Measurements from ENCODE around the gene SYT1. TPM values are rescaled to one million over a fixed set of nuclear protein-coding genes. Genes with fewer than 3 reads are reported as not detected.

SYT1 gene
- total and polyA plus RNA-seq, 2 donors: 0.82 to 1.5 TPM

GRCh38 chr12:78885466-78885865, 20.9 kb downstream of the SYT1 start:
- Histone ChIP-seq H3K9me3 (ENCODE audit: control insufficient read depth in 2 of 2, insufficient read depth in 1 of 2, low read length in 1 of 2) (no peaks in the 10 kb centered on the region), H3K4me3 (ENCODE audit: low read length in 2 of 2) (no peak overlapping the region), H3K36me3 (ENCODE audit: control insufficient read depth in 2 of 2, insufficient read depth in 2 of 2, low read length in 1 of 2) (no peaks in the 10 kb centered on the region), H3K27ac (ENCODE audit: low read depth in 1 of 2, low read length in 1 of 2) (no peak overlapping the region), H3K27me3 (ENCODE audit: control insufficient read depth in 2 of 2, insufficient read depth in 1 of 2, low read length in 1 of 2) (no peaks in the 10 kb centered on the region), H3K4me1 (ENCODE audit: control insufficient read depth in 2 of 2, insufficient read depth in 2 of 2, low read length in 2 of 2) (no peaks in the 10 kb centered on the region)
- no peak for DNase-seq (ENCODE audit: low read depth in 6 of 9, low spot score in 9 of 9)
- 68% methylated on average over 2 of the region's 2 CpGs for WGBS

DNA sequence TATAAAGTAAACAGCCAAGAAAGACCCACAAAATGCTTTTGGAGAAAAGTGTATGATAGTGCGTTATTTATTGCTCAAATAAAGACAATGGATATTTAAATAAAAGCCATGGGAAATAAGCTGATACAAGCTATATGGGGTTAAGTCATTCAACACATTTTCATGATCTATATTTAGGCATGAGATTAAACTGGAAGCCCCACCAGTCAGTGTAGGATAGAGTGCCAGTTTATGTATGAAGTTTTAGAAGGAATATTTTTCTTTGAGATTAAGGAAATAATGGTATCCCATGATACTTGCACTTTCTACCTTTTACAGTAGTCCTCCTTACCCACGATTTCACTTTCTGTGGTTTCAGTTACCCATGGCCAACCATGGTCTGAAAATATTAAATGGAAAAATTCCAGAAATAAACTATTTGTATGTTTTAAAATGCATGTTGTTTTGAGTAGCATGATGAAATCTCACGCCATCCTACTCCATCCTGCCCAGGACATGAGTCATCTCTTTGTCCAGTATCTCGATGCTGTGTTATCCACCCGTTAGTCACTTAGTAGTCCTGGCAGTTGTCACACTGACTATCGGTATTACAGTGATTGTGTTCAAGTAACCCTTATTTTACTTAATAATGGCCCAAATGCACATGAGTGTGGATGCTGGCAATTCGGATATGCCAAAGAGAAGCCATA, 22.3 kb downstream of the SYT1 start:
- no peak overlapping the region for H3K27ac ChIP-seq (ENCODE audit: low read depth in 1 of 2, low read length in 1 of 2)
- no peak for DNase-seq (ENCODE audit: low read depth in 6 of 9, low spot score in 9 of 9)
- H3K9me3 ChIP-seq (ENCODE audit: control insufficient read depth in 2 of 2, insufficient read depth in 1 of 2, low read length in 1 of 2): no peaks in the 10 kb centered on the region
- no peaks in the 10 kb centered on the region for H3K4me1 ChIP-seq (ENCODE audit: control insufficient read depth in 2 of 2, insufficient read depth in 2 of 2, low read length in 2 of 2)
- no peak overlapping the region for H3K4me3 ChIP-seq (ENCODE audit: low read length in 2 of 2)
- H3K27me3 ChIP-seq (ENCODE audit: control insufficient read depth in 2 of 2, insufficient read depth in 1 of 2, low read length in 1 of 2): no peaks in the 10 kb centered on the region
- WGBS: 89% methylated on average over 7 of the region's 7 CpGs
- H3K36me3 ChIP-seq (ENCODE audit: control insufficient read depth in 2 of 2, insufficient read depth in 2 of 2, low read length in 1 of 2): no peaks in the 10 kb centered on the region

DNA sequence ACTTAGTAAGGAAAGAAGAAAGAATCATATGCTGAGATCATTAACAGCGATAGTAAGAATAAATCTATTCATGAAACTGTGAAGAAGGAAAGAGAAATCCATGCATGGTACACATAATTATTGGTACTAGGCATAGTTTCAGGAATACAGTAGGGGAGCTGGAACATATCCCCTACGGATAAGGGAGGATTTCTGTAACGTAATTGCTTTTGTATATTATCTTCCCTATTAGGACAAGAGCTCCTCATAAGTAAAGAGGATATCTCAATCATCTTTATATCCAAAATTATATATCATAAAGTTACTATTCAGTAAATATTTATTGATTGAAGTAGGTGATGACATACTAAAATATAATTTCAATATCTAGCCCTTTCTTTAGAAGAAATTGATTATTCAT, 22.9 kb downstream of the SYT1 start:
- Histone ChIP-seq H3K4me1 (ENCODE audit: control insufficient read depth in 2 of 2, insufficient read depth in 2 of 2, low read length in 2 of 2) (no peaks in the 10 kb centered on the region), H3K36me3 (ENCODE audit: control insufficient read depth in 2 of 2, insufficient read depth in 2 of 2, low read length in 1 of 2) (no peaks in the 10 kb centered on the region), H3K4me3 (ENCODE audit: low read length in 2 of 2) (no peak overlapping the region), H3K9me3 (ENCODE audit: control insufficient read depth in 2 of 2, insufficient read depth in 1 of 2, low read length in 1 of 2) (no peaks in the 10 kb centered on the region), H3K27ac (ENCODE audit: low read depth in 1 of 2, low read length in 1 of 2) (no peak overlapping the region), H3K27me3 (ENCODE audit: control insufficient read depth in 2 of 2, insufficient read depth in 1 of 2, low read length in 1 of 2) (no peaks in the 10 kb centered on the region)
- 96% methylated on average over 3 of the region's 3 CpGs for WGBS
- DNase-seq (ENCODE audit: low read depth in 6 of 9, low spot score in 9 of 9): no peak

GRCh38 chr12:78888568-78888967, 24.0 kb downstream of the SYT1 start:
- no peaks in the 10 kb centered on the region for H3K9me3 ChIP-seq (ENCODE audit: control insufficient read depth in 2 of 2, insufficient read depth in 1 of 2, low read length in 1 of 2)
- no peaks in the 10 kb centered on the region for H3K36me3 ChIP-seq (ENCODE audit: control insufficient read depth in 2 of 2, insufficient read depth in 2 of 2, low read length in 1 of 2)
- H3K4me3 ChIP-seq (ENCODE audit: low read length in 2 of 2): no peak overlapping the region
- H3K27ac ChIP-seq (ENCODE audit: low read depth in 1 of 2, low read length in 1 of 2): no peak overlapping the region
- 33% methylated on average over 3 of the region's 3 CpGs for WGBS
- DNase-seq (ENCODE audit: low read depth in 6 of 9, low spot score in 9 of 9): peak in 1 of 9 donors; percentile 2
- no peaks in the 10 kb centered on the region for H3K4me1 ChIP-seq (ENCODE audit: control insufficient read depth in 2 of 2, insufficient read depth in 2 of 2, low read length in 2 of 2)
- H3K27me3 ChIP-seq (ENCODE audit: control insufficient read depth in 2 of 2, insufficient read depth in 1 of 2, low read length in 1 of 2): no peaks in the 10 kb centered on the region

- no peaks in the 10 kb centered on the region for H3K36me3 ChIP-seq (ENCODE audit: control insufficient read depth in 2 of 2, insufficient read depth in 2 of 2, low read length in 1 of 2)
- H3K27ac ChIP-seq (ENCODE audit: low read depth in 1 of 2, low read length in 1 of 2): no peak overlapping the region
- H3K9me3 ChIP-seq (ENCODE audit: control insufficient read depth in 2 of 2, insufficient read depth in 1 of 2, low read length in 1 of 2): no peaks in the 10 kb centered on the region
- no peak for DNase-seq (ENCODE audit: low read depth in 6 of 9, low spot score in 9 of 9)
- no peaks in the 10 kb centered on the region for H3K4me1 ChIP-seq (ENCODE audit: control insufficient read depth in 2 of 2, insufficient read depth in 2 of 2, low read length in 2 of 2)
- no peak overlapping the region for H3K4me3 ChIP-seq (ENCODE audit: low read length in 2 of 2)
- WGBS: 70% methylated on average over 1 of the region's 1 CpG
- H3K27me3 ChIP-seq (ENCODE audit: control insufficient read depth in 2 of 2, insufficient read depth in 1 of 2, low read length in 1 of 2): no peaks in the 10 kb centered on the region
Measured at GRCh38 chr12:78891646-78892353, 27.2 kb downstream of the SYT1 start.

DNA sequence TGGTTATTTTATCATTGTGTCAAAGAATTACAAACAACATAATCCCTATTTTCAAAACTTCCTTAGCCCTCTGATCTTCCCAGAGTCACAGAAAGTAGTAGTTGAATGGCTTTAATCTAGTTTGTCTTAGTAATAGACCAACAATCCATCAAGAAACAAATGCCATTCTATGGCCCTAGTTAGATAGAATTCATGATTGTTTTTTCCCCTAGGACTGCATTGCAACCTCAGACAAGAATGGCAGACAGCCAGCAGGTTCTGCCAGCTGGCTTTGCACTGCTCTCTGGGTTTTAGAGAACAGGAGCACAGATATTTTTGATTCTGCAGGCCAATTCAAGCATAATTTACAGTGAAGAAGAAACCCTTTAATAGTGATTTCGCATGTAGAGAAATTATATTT, 33.8 kb downstream of the SYT1 start:
- H3K9me3 ChIP-seq (ENCODE audit: control insufficient read depth in 2 of 2, insufficient read depth in 1 of 2, low read length in 1 of 2): no peaks in the 10 kb centered on the region
- peak in 2 of 9 donors; percentile 0 to 4 for DNase-seq (ENCODE audit: low read depth in 6 of 9, low spot score in 9 of 9)
- H3K27me3 ChIP-seq (ENCODE audit: control insufficient read depth in 2 of 2, insufficient read depth in 1 of 2, low read length in 1 of 2): no peaks in the 10 kb centered on the region
- H3K27ac ChIP-seq (ENCODE audit: low read depth in 1 of 2, low read length in 1 of 2): no peak overlapping the region
- no peaks in the 10 kb centered on the region for H3K36me3 ChIP-seq (ENCODE audit: control insufficient read depth in 2 of 2, insufficient read depth in 2 of 2, low read length in 1 of 2)
- H3K4me1 ChIP-seq (ENCODE audit: control insufficient read depth in 2 of 2, insufficient read depth in 2 of 2, low read length in 2 of 2): no peaks in the 10 kb centered on the region
- WGBS: 93% methylated on average over 1 of the region's 1 CpG
- no peak overlapping the region for H3K4me3 ChIP-seq (ENCODE audit: low read length in 2 of 2)

DNA sequence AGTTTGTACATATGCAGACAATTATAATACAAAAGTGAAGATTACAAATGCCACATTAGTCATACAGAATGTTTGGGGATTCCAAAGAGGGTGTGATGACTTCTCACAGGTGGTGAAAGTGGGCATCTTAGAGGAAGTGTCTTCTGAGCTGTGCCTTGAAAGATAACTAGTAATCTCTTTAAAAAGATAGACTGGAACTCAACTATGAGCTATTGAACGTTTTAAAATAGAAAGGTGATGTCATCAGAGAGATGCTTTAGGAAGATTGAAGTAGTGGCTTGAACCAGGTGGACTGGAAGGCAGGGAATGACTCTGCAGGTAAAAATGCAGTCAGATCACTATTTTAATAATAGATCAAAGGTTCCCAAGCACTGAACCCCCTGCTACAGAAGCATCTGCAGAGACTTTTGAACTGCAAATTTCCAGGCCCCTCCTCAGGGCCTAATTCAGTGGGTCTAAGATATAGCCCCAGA, 50.3 kb downstream of the SYT1 start:
- Histone ChIP-seq H3K4me1 (ENCODE audit: control insufficient read depth in 2 of 2, insufficient read depth in 2 of 2, low read length in 2 of 2) (no peaks in the 10 kb centered on the region), H3K4me3 (ENCODE audit: low read length in 2 of 2) (no peak overlapping the region), H3K9me3 (ENCODE audit: control insufficient read depth in 2 of 2, insufficient read depth in 1 of 2, low read length in 1 of 2) (no peaks in the 10 kb centered on the region), H3K36me3 (ENCODE audit: control insufficient read depth in 2 of 2, insufficient read depth in 2 of 2, low read length in 1 of 2) (no peaks in the 10 kb centered on the region), H3K27ac (ENCODE audit: low read depth in 1 of 2, low read length in 1 of 2) (no peak overlapping the region), H3K27me3 (ENCODE audit: control insufficient read depth in 2 of 2, insufficient read depth in 1 of 2, low read length in 1 of 2) (no peaks in the 10 kb centered on the region)
- no peak for DNase-seq (ENCODE audit: low read depth in 6 of 9, low spot score in 9 of 9)
- WGBS: 21% methylated on average over 1 of the region's 1 CpG

DNA sequence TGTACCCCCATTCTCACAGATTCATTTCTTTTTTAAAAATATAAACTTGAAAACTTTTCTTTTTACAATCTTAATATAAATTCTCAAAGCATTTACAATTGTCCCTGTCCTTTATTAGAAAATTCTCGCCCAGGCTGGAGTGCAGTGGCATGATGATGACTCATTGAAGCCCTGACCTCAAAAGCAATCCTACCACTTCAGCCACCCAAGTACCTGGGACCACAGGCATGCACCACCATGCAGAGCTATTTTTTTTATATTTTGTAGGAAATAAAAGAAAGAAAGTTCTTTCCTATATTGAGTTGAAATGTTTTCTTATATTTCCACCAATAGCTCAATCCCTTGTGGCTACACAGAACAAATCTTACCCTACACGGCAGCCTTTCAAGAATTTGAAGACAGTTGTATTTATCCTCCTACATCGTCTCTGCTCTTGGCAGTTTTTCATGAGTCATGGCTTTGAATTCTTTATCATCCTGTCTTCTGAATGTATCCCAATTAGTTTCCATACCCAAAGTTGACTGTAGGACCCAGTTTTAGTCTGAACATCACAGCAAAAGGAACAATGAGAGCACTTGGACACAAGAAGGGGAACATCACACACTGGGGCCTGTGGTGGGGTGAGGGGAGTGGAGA, 52.4 kb downstream of the SYT1 start:
- 90% methylated on average over 3 of the region's 3 CpGs for whole genome bisulfite sequencing

DNA sequence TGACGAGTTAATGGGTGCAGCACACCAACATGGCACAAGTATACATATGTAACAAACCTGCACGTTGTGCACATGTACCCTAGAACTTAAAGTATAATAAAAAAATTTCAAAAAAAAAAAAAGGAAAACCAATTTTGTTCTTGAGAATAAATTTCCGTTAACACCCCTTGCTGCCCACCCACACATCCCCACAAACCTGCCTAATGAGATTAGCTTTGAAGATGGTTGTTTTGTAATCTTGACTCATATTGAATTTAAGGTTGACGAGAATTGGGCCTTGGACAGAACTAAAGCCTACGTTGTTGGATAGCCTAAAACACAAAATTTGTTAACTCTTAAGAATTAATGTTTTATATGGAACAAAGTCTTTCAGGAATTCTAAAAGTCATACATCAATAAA, 52.9 kb downstream of the SYT1 start:
- no peak overlapping the region for H3K4me3 ChIP-seq (ENCODE audit: low read length in 2 of 2)

More for the DNA sequence above, 52.4 kb downstream of the SYT1 start:
- H3K4me3 ChIP-seq (ENCODE audit: low read length in 2 of 2): no peak overlapping the region
- no peaks in the 10 kb centered on the region for H3K4me1 ChIP-seq (ENCODE audit: control insufficient read depth in 2 of 2, insufficient read depth in 2 of 2, low read length in 2 of 2)
- no peak for DNase-seq (ENCODE audit: low read depth in 6 of 9, low spot score in 9 of 9)
- H3K27ac ChIP-seq (ENCODE audit: low read depth in 1 of 2, low read length in 1 of 2): no peak overlapping the region
- H3K27me3 ChIP-seq (ENCODE audit: control insufficient read depth in 2 of 2, insufficient read depth in 1 of 2, low read length in 1 of 2): no peaks in the 10 kb centered on the region
- no peaks in the 10 kb centered on the region for H3K36me3 ChIP-seq (ENCODE audit: control insufficient read depth in 2 of 2, insufficient read depth in 2 of 2, low read length in 1 of 2)
- H3K9me3 ChIP-seq (ENCODE audit: control insufficient read depth in 2 of 2, insufficient read depth in 1 of 2, low read length in 1 of 2): no peaks in the 10 kb centered on the region

More for the DNA sequence above, 52.9 kb downstream of the SYT1 start:
- WGBS: 81% methylated on average over 5 of the region's 5 CpGs
- no peaks in the 10 kb centered on the region for H3K36me3 ChIP-seq (ENCODE audit: control insufficient read depth in 2 of 2, insufficient read depth in 2 of 2, low read length in 1 of 2)
- no peaks in the 10 kb centered on the region for H3K4me1 ChIP-seq (ENCODE audit: control insufficient read depth in 2 of 2, insufficient read depth in 2 of 2, low read length in 2 of 2)
- DNase-seq (ENCODE audit: low read depth in 6 of 9, low spot score in 9 of 9): no peak
- no peaks in the 10 kb centered on the region for H3K9me3 ChIP-seq (ENCODE audit: control insufficient read depth in 2 of 2, insufficient read depth in 1 of 2, low read length in 1 of 2)
- no peaks in the 10 kb centered on the region for H3K27me3 ChIP-seq (ENCODE audit: control insufficient read depth in 2 of 2, insufficient read depth in 1 of 2, low read length in 1 of 2)
- no peak overlapping the region for H3K27ac ChIP-seq (ENCODE audit: low read depth in 1 of 2, low read length in 1 of 2)
